ENCODE data around the gene DCTD. TPM values are rescaled to one million over a fixed set of nuclear protein-coding genes. Genes with fewer than 3 reads are reported as not detected.

Gene DCTD
- total RNA-seq, 1 donor from 2014 or later, result 90.1 TPM

- Histone ChIP-seq H3K4me3 (no peak overlapping the region), H3K27me3 (ENCODE audit: low read depth) (no peaks in the 10 kb centered on the region), H3K9me3 (peaks cover 7% of the 10 kb centered on the region), H3K4me1 (no peaks in the 10 kb centered on the region), H3K27ac (no peak overlapping the region), H3K36me3 (peaks cover 46% of the 10 kb centered on the region)
- intact Hi-C loops (cut with DNase I), result no loop called here
- DNase-seq, result no peak
- no peak for ATAC-seq
- TF ChIP-seq, protein P1, sequence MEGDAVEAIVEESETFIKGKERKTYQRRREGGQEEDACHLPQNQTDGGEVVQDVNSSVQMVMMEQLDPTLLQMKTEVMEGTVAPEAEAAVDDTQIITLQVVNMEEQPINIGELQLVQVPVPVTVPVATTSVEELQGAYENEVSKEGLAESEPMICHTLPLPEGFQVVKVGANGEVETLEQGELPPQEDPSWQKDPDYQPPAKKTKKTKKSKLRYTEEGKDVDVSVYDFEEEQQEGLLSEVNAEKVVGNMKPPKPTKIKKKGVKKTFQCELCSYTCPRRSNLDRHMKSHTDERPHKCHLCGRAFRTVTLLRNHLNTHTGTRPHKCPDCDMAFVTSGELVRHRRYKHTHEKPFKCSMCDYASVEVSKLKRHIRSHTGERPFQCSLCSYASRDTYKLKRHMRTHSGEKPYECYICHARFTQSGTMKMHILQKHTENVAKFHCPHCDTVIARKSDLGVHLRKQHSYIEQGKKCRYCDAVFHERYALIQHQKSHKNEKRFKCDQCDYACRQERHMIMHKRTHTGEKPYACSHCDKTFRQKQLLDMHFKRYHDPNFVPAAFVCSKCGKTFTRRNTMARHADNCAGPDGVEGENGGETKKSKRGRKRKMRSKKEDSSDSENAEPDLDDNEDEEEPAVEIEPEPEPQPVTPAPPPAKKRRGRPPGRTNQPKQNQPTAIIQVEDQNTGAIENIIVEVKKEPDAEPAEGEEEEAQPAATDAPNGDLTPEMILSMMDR (IDR thresholded peaks at IDR 0.05), result no peak
These were observed 32.0 kb downstream of the DCTD start for GRCh38 chr4:182885022-182885737.

- Histone ChIP-seq H3K27me3 (ENCODE audit: low read depth) (no peaks in the 10 kb centered on the region), H3K27ac (no peak overlapping the region), H3K36me3 (peaks cover 35% of the 10 kb centered on the region), H3K4me1 (no peaks in the 10 kb centered on the region), H3K4me3 (no peak overlapping the region), H3K9me3 (peaks cover 7% of the 10 kb centered on the region)
- intact Hi-C loops (cut with DNase I), result no loop called here
- ATAC-seq (no peak), DNase-seq (no peak)
- TF ChIP-seq, protein P1 (IDR thresholded peaks at IDR 0.05), result no peak
These were observed 33.1 kb downstream of the DCTD start for GRCh38 chr4:182884040-182884439.

GRCh38 chr4:182883351-182883750, 33.8 kb downstream of the DCTD start:
- TF ChIP-seq, protein P1 (IDR thresholded peaks at IDR 0.05), result no peak
- H3K4me1 ChIP-seq, result no peaks in the 10 kb centered on the region
- intact Hi-C loops (cut with DNase I), result no loop called here
- DNase-seq (no peak), ATAC-seq (no peak)
- no peak overlapping the region for H3K4me3 ChIP-seq
- H3K9me3 ChIP-seq, result peaks cover 7% of the 10 kb centered on the region
- no peaks in the 10 kb centered on the region for H3K27me3 ChIP-seq (ENCODE audit: low read depth)
- H3K36me3 ChIP-seq, result peaks cover 33% of the 10 kb centered on the region
- no peak overlapping the region for H3K27ac ChIP-seq

GRCh38 chr4:182881914-182882313, 35.3 kb downstream of the DCTD start:
- DNase-seq (no peak), ATAC-seq (no peak)
- H3K36me3 ChIP-seq, result peaks cover 27% of the 10 kb centered on the region
- no peaks in the 10 kb centered on the region for H3K27me3 ChIP-seq (ENCODE audit: low read depth)
- TF ChIP-seq, protein P1 (IDR thresholded peaks at IDR 0.05), result no peak
- H3K27ac ChIP-seq, result no peak overlapping the region
- no peaks in the 10 kb centered on the region for H3K4me1 ChIP-seq
- intact Hi-C loops (cut with DNase I), result no loop called here
- H3K4me3 ChIP-seq, result no peak overlapping the region
- peaks cover 7% of the 10 kb centered on the region for H3K9me3 ChIP-seq

DNA sequence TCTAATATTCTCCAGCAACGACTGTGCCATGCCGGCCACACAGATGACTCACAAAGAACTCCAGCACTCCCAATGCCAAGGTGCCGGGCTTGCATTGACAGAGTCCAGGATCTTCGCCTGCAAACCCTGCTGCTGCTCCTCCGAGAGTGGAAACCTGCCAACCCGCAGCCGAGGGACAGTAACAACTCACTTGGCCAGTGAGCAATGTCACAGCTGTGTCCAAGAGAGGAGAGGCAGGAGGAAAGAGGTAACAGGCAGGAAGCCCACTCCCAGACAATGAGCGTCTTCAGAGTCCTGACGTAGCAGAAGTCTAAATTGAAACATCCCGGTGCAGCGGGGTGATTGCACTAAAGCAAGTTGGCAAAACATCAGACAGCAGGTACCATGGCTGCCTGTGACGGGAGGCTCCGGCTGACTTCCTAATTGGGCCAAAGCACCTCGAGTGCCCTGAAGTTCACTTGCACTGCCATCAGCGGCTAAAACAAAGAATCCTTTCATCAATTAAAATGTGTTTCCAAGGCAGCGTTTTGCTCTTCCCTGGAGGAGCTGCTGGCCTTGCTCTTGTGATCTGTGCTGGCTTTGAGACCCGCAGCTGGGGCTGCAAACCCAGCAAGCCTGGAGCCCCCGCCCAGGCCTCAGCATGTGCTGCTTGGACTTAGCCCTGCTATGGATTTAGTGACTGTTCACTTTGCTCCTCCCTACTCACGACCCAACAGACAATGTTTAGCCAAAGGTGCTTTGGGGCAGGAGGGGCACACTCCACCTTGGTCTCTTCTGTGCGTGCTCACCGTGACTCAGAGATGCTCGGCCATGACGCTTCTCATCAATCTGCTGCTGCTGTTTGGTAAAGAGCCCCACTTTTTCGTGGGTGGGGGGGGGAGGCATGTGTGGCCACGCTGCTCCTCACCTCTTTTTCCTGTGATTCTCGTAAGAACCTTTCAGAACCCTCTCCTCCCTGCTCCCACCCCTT, 36.5 kb downstream of the DCTD start:
- intact Hi-C loops (cut with DNase I), result no loop called here

More for the DNA sequence above, 36.5 kb downstream of the DCTD start:
- Histone ChIP-seq H3K27ac (no peak overlapping the region), H3K9me3 (peaks cover 7% of the 10 kb centered on the region), H3K36me3 (peaks cover 15% of the 10 kb centered on the region), H3K4me1 (no peaks in the 10 kb centered on the region), H3K4me3 (no peak overlapping the region), H3K27me3 (ENCODE audit: low read depth) (no peaks in the 10 kb centered on the region)
- TF ChIP-seq, protein P1 (IDR thresholded peaks at IDR 0.05), result no peak
- ATAC-seq (no peak), DNase-seq (no peak)
